ENCODE results near the gene HMGN1. TPM values are rescaled to one million over a fixed set of nuclear protein-coding genes. Genes with fewer than 3 reads are reported as not detected.
A peak's percentile ranks its signal among the peaks of the same experiment; 100 is the strongest.
"Not testable (repeated sequence)": the region's sequence is repeated elsewhere in the genome, so short reads cannot be mapped to it uniquely, and the experiment has no call there.

Gene HMGN1
- total and polyA plus RNA-seq, 8 donors = 60.1 to 140 (median 98.1) TPM

- 31 to 48% methylated on average over 5 of the region's 5 CpGs for WGBS, 2 donors
- H3K36me3 ChIP-seq = no peaks in the 10 kb centered on the region
- no peaks in the 10 kb centered on the region for H3K9me3 ChIP-seq
- peak in 3 of 4 donors; percentile 48 to 66 (median 52) for ATAC-seq
- H3K4me3 ChIP-seq = no peak overlapping the region
- no peak for DNase-seq
- TF ChIP-seq CTCF (IDR thresholded peaks at IDR 0.05) = no peak
- intact Hi-C loops (cut with DNase I) = no loop called here
- FAIRE-seq = no peak
- no peak overlapping the region for H3K27ac ChIP-seq
- H3K4me1 ChIP-seq = no peaks in the 10 kb centered on the region
- H3K27me3 ChIP-seq = no peaks in the 10 kb centered on the region
Observed at GRCh38 chr21:39373634-39374033, 24.7 kb upstream of the HMGN1 start.

- H3K27me3 ChIP-seq; H3K4me3 ChIP-seq; H3K36me3 ChIP-seq; H3K27ac ChIP-seq; intact Hi-C loops (cut with DNase I); H3K9me3 ChIP-seq; DNase-seq; H3K4me1 ChIP-seq; FAIRE-seq: not testable (repeated sequence)
- 68 to 76% methylated on average over 7 of the region's 7 CpGs for WGBS, 2 donors
- ATAC-seq = peak in 1 of 4 donors; percentile 11
Observed at GRCh38 chr21:39369896-39370288, 21.0 kb upstream of the HMGN1 start.

GRCh38 chr21:39367783-39368182 is 18.9 kb upstream of the HMGN1 start:
- intact Hi-C loops (cut with DNase I) = no loop called here
- TF ChIP-seq CTCF (IDR thresholded peaks at IDR 0.05) = no peak
- DNase-seq (no peak), ATAC-seq (no peak), FAIRE-seq (no peak)
- Histone ChIP-seq H3K27ac (no peak overlapping the region), H3K4me1 (no peaks in the 10 kb centered on the region), H3K4me3 (no peak overlapping the region), H3K27me3 (no peaks in the 10 kb centered on the region), H3K9me3 (no peaks in the 10 kb centered on the region), H3K36me3 (no peaks in the 10 kb centered on the region)
- 92 to 94% methylated on average over 2 of the region's 2 CpGs for WGBS, 2 donors

- WGBS, 2 donors = 90 to 93% methylated on average over 4 of the region's 4 CpGs
- Histone ChIP-seq H3K27me3 (no peaks in the 10 kb centered on the region), H3K4me1 (no peaks in the 10 kb centered on the region), H3K9me3 (no peaks in the 10 kb centered on the region), H3K27ac (no peak overlapping the region), H3K36me3 (no peaks in the 10 kb centered on the region), H3K4me3 (no peak overlapping the region)
- ATAC-seq (no peak), FAIRE-seq (no peak), DNase-seq (no peak)
- intact Hi-C loops (cut with DNase I) = no loop called here
- no peak for TF ChIP-seq CTCF (IDR thresholded peaks at IDR 0.05)
Observed at GRCh38 chr21:39366563-39366962, 17.7 kb upstream of the HMGN1 start.

GRCh38 chr21:39364949-39365348 is 16.1 kb upstream of the HMGN1 start:
- intact Hi-C loops (cut with DNase I) = no loop called here
- no peak for FAIRE-seq
- TF ChIP-seq CTCF (IDR thresholded peaks at IDR 0.05) = no peak
- DNase-seq = no peak
- no peaks in the 10 kb centered on the region for H3K9me3 ChIP-seq
- no peaks in the 10 kb centered on the region for H3K27me3 ChIP-seq
- H3K4me1 ChIP-seq = no peaks in the 10 kb centered on the region
- ATAC-seq = no peak
- H3K27ac ChIP-seq = no peak overlapping the region
- WGBS, 2 donors = 89 to 96% methylated on average over 4 of the region's 4 CpGs
- no peaks in the 10 kb centered on the region for H3K36me3 ChIP-seq
- no peak overlapping the region for H3K4me3 ChIP-seq
